ENCODE measurements around the gene RPS19.

RPS19 gene

GRCh38 chr19:41879670-41880328 lies 19.7 kb downstream of the RPS19 start:
- no peak for DNase-seq

DNA sequence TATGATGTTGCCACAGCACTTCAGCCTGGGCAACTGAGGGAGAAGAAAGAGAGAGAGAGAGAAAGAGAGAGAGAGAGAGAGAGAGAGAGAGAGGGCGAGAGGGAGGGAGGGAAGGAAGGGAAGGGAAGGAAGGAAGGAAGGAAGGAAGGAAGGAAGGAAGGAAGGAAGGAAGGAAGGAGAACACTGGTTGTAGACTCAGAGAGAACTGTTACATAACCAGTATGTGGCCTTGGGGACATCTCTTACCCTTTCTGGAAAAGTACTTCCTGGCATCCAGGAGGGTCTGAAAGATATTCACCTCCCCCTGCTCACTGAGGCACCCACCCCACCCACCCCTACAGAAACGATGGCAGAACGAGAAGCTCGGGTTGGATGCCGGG lies 20.3 kb downstream of the RPS19 start:
- no peak for DNase-seq

DNA sequence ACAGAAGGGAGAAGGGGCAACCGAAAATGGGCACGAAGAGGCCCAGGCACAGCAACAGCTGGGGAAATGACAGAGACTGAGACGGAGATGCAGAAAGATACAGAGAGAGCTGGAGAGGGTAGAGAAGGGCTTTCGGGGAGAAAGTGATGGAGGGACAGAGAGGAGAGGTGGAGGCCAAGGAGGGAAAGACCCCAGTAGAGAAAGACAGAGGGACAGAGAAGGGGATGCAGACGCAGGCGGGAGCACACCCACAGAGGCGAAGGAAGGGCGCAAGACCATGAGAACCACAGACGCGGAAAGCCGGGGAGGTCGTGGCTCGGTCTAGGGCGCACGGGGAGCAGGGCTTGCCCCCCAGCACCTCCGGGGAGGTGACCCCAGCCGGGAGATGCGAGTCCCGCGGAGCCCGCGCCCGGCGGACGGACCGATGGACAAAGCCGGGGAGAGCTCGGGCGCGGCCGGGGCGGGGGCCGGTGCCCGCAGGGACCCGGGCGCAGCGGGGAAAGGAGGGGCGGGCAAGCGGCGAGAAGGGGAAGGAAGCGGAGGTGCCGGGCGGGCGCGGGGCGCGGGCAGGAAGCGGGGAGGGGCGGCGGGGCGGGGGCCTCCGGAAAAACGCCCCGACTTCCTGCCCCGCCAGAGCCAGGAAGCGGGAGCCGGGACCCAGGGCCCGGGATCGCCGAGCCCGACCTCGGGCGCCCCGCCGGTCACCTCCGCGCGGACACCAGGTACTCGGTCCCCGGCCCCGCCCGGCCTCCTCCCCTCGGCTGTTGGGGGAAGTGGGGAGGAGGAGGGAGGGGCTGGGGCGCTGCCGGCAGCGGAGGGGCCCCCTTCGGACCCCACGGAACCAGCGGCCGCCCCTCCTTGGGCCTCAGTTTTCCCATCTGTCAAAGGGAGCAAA lies 22.8 kb downstream of the RPS19 start, which contains the start of gene ARHGEF1:
Gene ARHGEF1 (plus strand): TSS at position 617 of the 895 bp plus-strand sequence. CDS start 4,899 bp downstream, outside the sequence.
- DNase-seq, result peak; percentile 60

DNA sequence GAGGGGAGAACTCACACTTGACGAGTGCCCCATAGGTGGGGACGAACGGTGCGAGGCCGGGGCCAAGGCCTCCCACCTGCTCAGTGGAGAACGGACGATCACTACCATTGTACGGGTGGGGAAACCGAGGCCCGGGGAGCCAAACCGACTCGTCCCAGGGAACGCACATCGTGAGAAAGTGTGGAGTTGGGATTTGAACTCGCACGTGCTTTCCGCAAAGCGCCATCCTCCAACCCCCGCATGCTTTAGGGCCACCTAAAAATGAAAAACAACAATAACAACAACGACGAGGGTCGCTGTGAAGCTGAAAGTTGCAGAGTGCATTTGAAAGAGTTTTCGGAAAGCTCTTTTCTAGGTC lies 23.4 kb downstream of the RPS19 start:
- DNase-seq, result no peak

GRCh38 chr19:41883821-41884733 lies 24.0 kb downstream of the RPS19 start:
- DNase-seq, result peak; percentile 89

GRCh38 chr19:41886761-41887710 lies 27.0 kb downstream of the RPS19 start:
- peak; percentile 64 for DNase-seq

- DNase-seq, result peak; percentile 91
Measured at GRCh38 chr19:41887711-41888382, 27.8 kb downstream of the RPS19 start.

DNA sequence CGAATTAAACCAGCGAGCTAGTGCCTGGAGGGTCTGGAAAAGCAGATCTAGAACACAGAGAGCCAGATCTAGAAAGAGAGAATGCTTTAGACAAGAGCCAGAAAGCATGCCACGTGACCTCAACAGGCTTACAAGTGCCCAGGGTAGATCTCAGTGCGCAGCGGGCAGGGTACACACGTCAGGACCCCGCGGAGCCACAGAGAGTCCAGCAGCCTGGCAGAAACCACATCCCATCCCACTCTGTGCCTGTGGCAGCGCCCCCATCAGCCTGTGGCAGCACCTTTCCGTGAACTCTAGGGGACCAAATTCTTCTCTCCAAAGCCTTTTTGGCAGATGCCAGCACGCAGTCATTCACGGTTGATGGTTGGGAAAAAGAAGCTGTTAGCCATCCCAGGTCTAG lies 28.9 kb downstream of the RPS19 start:
- DNase-seq, result no peak

DNA sequence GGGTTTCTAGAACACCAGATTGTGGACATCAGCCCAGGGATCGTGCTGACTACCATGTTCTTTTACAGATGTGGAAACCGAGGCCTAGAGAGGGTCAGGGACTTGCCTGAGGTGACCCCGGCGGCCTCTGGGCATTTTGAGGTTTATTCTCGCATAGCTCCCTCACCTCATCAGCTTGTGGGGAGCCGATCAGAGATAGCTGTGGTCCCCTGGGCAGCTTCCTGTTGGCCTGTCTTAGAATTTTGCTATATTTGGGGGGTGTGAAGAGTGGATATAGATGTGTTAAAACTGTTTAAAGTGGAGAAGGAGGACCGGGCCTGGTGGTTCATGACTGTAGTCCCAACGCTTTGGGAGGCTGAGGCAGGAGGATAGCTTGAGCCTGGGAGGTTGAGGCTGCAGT lies 29.8 kb downstream of the RPS19 start:
- no peak for DNase-seq

DNA sequence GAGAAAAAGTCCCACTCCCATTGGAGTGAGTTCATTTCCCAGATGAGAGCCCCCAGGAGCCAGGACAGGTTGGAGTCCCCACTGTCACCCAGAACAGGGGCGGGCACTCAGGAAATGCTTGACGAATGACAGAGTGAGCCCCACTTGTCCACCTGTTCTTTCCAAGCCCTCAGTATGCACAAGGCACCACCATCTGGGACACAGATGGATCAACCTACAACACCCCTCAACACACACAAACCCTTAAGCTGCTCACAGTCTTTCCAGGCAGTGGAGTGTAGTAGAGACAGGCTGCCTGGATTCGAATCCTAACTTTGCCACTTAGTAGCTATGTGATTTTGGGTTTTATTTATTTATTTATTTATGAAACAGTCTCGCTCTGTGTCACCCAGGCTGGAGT lies 30.9 kb downstream of the RPS19 start:
- no peak for DNase-seq

DNA sequence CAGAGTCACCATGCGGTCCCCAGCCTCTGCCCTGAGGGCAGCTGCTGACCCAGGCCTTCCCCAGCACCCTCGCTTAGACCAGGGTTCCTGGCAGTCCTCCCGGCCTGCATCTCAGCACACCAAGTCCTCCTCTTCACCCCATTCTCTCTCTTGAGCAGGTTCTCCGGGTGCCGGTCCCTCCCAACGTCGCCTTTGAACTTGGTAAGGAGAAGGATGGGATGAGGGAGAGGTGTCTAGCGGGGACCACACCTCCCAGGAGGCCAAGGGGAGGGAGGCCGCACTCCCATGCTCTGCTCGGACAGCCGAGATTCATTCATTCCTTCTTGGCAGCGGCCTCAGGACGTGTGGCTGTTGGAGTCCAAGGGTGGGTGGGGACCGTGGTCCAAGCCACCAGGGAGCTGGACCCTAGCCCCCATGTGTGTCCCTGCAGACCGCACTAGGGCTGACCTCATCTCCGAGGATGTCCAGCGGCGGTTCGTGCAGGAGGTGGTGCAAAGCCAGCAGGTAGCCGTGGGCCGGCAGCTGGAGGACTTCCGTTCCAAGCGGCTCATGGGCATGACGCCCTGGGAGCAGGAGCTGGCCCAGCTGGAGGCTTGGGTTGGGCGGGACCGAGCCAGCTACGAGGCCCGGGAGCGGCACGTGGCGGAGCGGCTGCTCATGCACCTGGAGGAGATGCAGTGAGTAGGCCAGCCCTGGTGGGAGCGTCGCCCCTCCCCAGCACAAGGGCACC lies 32.3 kb downstream of the RPS19 start:
- no peak for DNase-seq

DNA sequence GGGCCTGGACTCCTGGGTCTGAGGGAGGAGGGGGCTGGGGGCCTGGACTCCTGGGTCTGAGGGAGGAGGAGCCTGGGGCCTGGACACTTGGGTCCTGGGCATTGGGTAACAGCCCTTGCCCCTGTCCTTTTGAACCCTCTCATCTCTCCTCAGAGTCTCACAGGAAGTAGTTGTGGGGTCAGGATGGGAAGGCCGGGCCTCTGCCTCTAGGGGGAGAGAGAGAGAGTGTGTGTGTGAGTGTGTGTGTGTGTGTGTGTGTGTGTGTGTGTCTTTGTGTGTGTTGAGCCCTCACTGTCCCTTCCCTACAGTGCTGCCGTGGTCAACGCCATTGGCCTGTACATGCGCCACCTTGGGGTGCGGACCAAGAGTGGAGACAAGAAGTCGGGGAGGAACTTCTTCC lies 33.8 kb downstream of the RPS19 start:
- no peak for DNase-seq

DNA sequence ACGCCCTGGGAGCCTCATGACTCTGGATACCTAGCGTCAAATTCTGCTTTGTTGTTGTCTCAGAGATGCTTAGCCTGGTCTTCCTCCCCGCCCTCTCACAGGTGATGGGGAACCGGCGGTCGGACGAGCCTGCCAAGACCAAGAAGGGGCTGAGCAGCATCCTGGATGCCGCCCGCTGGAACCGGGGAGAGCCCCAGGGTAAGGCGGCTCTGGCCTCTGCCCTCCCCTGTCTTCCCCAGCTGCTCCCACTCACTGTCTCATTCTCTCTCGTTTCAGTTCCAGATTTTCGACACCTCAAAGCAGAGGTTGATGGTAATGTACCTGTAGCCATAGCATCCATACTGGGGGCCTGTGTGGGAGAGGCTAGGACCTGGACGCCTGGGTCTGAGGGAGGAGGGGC lies 34.3 kb downstream of the RPS19 start:
- DNase-seq, result no peak

- no peak for DNase-seq
Measured at GRCh38 chr19:41895745-41896580, 35.9 kb downstream of the RPS19 start.

DNA sequence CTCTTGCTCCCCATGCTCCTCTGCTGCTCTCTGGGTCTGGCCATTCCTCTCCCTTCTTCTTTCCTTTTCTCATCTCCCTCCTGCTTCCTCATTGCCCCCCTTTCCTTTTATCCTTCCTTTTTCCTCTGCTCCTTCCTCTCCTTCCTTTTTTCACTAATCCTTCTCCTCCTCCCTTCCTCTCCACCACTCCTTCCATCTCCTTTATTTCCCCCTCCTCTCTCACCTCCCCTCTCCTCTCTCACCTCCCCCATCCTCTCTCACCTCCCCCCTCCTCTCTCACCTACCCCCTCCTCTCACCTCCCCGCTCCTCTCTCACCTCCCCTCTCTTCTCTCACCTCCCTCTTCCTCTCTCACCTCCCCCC lies 36.5 kb downstream of the RPS19 start:
- no peak for DNase-seq

- no peak for DNase-seq
Measured at GRCh38 chr19:41897181-41897580, 37.1 kb downstream of the RPS19 start.

GRCh38 chr19:41897820-41898219 lies 37.8 kb downstream of the RPS19 start:
- DNase-seq, result no peak

GRCh38 chr19:41898235-41898634 lies 38.2 kb downstream of the RPS19 start:
- DNase-seq, result no peak

DNA sequence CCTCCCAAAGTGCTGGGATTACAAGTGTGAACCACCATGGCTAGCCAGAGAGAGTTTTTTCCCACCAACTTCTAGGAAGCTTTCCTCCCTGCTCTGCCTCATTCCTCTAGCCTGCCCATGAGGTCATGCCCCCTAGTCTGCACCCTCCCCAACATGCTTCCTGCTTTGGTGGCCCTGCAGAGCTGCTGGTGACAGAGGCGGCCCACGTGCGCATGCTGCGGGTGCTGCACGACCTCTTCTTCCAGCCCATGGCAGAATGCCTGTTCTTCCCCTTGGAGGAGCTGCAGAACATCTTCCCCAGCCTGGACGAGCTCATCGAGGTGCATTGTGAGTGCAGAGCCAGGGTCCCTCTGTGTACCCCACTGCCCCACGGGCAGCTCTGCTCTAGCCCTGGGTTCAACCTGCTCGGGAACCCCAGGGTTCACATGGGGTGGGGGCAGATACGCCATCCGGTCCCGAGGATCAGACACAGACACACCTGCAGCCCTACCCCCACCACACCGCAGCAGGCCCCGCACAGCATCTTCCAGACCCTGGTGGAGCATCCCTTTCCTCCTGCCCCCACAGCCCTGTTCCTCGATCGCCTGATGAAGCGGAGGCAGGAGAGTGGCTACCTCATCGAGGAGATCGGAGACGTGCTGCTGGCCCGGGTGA lies 41.8 kb downstream of the RPS19 start:
- DNase-seq, result no peak

Data from activated CD8-positive, alpha-beta memory T cell treated with anti-CD3 and anti-CD28 coated beads, Interleukin-2, amount 50 U/mL, for 4 hours (primary cell).